Measurements from ENCODE around the gene RAB3GAP1. TPM values are rescaled to one million over a fixed set of nuclear protein-coding genes. Genes with fewer than 3 reads are reported as not detected.

Gene RAB3GAP1
- polyA plus RNA-seq, 2 donors, result 13.9 to 20.2 TPM

GRCh38 chr2:135168204-135168856 lies 116.2 kb downstream of the RAB3GAP1 start:
- no peaks in the 10 kb centered on the region for H3K4me1 ChIP-seq (ENCODE audit: control insufficient read depth in 2 of 2, insufficient read depth in 2 of 2, low read length in 1 of 2)
- peaks cover 16 to 24% of the 10 kb centered on the region in 2 donors for H3K36me3 ChIP-seq (ENCODE audit: control insufficient read depth in 2 of 2, insufficient read depth in 2 of 2, low read length in 1 of 2)
- H3K27ac ChIP-seq (ENCODE audit: low read depth in 2 of 2, low read length in 1 of 2), result no peak overlapping the region
- no peak overlapping the region for H3K4me3 ChIP-seq (ENCODE audit: low read depth in 1 of 2, low read length in 2 of 2)
- WGBS, 2 donors, result 85 to 93% methylated on average over 11 of the region's 11 CpGs
- H3K27me3 ChIP-seq (ENCODE audit: control insufficient read depth in 1 of 2, insufficient read depth in 2 of 2, low read length in 2 of 2), result no peaks in the 10 kb centered on the region
- no peaks in the 10 kb centered on the region for H3K9me3 ChIP-seq (ENCODE audit: control insufficient read depth in 2 of 2, insufficient read depth in 1 of 2, low read depth in 1 of 2, low read length in 1 of 2)

- no peaks in the 10 kb centered on the region for H3K27me3 ChIP-seq (ENCODE audit: control insufficient read depth in 1 of 2, insufficient read depth in 2 of 2, low read length in 2 of 2)
- H3K9me3 ChIP-seq (ENCODE audit: control insufficient read depth in 2 of 2, insufficient read depth in 1 of 2, low read depth in 1 of 2, low read length in 1 of 2), result no peaks in the 10 kb centered on the region
- peaks cover 16 to 21% of the 10 kb centered on the region in 2 donors for H3K36me3 ChIP-seq (ENCODE audit: control insufficient read depth in 2 of 2, insufficient read depth in 2 of 2, low read length in 1 of 2)
- H3K4me3 ChIP-seq (ENCODE audit: low read depth in 1 of 2, low read length in 2 of 2), result no peak overlapping the region
- no peak overlapping the region for H3K27ac ChIP-seq (ENCODE audit: low read depth in 2 of 2, low read length in 1 of 2)
- H3K4me1 ChIP-seq (ENCODE audit: control insufficient read depth in 2 of 2, insufficient read depth in 2 of 2, low read length in 1 of 2), result no peaks in the 10 kb centered on the region
- WGBS, 2 donors, result 86 to 89% methylated on average over 11 of the region's 11 CpGs
These were observed 118.0 kb downstream of the RAB3GAP1 start for GRCh38 chr2:135169900-135170753.

GRCh38 chr2:135174049-135174809 lies 122.1 kb downstream of the RAB3GAP1 start:
- Histone ChIP-seq H3K36me3 (ENCODE audit: control insufficient read depth in 2 of 2, insufficient read depth in 2 of 2, low read length in 1 of 2) (peaks cover 9 to 10% of the 10 kb centered on the region in 2 donors), H3K27me3 (ENCODE audit: control insufficient read depth in 1 of 2, insufficient read depth in 2 of 2, low read length in 2 of 2) (no peaks in the 10 kb centered on the region), H3K27ac (ENCODE audit: low read depth in 2 of 2, low read length in 1 of 2) (no peak overlapping the region), H3K9me3 (ENCODE audit: control insufficient read depth in 2 of 2, insufficient read depth in 1 of 2, low read depth in 1 of 2, low read length in 1 of 2) (no peaks in the 10 kb centered on the region), H3K4me1 (ENCODE audit: control insufficient read depth in 2 of 2, insufficient read depth in 2 of 2, low read length in 1 of 2) (no peaks in the 10 kb centered on the region), H3K4me3 (ENCODE audit: low read depth in 1 of 2, low read length in 2 of 2) (no peak overlapping the region)
- WGBS, 2 donors, result 78 to 79% methylated on average over 8 to 9 of the region's 9 CpGs

- 90 to 94% methylated on average over 6 of the region's 6 CpGs for WGBS, 2 donors
These were observed 122.7 kb downstream of the RAB3GAP1 start for GRCh38 chr2:135174810-135175093.

GRCh38 chr2:135175177-135175576 lies 123.1 kb downstream of the RAB3GAP1 start:
- H3K27ac ChIP-seq (ENCODE audit: low read depth in 2 of 2, low read length in 1 of 2), result no peak overlapping the region
- H3K4me1 ChIP-seq (ENCODE audit: control insufficient read depth in 2 of 2, insufficient read depth in 2 of 2, low read length in 1 of 2), result no peaks in the 10 kb centered on the region
- peaks cover 4 to 7% of the 10 kb centered on the region in 2 donors for H3K36me3 ChIP-seq (ENCODE audit: control insufficient read depth in 2 of 2, insufficient read depth in 2 of 2, low read length in 1 of 2)
- WGBS, 2 donors, result 48 to 64% methylated on average over 3 of the region's 3 CpGs
- H3K4me3 ChIP-seq (ENCODE audit: low read depth in 1 of 2, low read length in 2 of 2), result no peak overlapping the region
- no peaks in the 10 kb centered on the region for H3K27me3 ChIP-seq (ENCODE audit: control insufficient read depth in 1 of 2, insufficient read depth in 2 of 2, low read length in 2 of 2)
- H3K9me3 ChIP-seq (ENCODE audit: control insufficient read depth in 2 of 2, insufficient read depth in 1 of 2, low read depth in 1 of 2, low read length in 1 of 2), result no peaks in the 10 kb centered on the region

More at GRCh38 chr2:135174810-135175093, 122.7 kb downstream of the RAB3GAP1 start:
- H3K27me3 ChIP-seq (ENCODE audit: control insufficient read depth in 1 of 2, insufficient read depth in 2 of 2, low read length in 2 of 2), result no peaks in the 10 kb centered on the region
- no peak overlapping the region for H3K4me3 ChIP-seq (ENCODE audit: low read depth in 1 of 2, low read length in 2 of 2)
- no peaks in the 10 kb centered on the region for H3K4me1 ChIP-seq (ENCODE audit: control insufficient read depth in 2 of 2, insufficient read depth in 2 of 2, low read length in 1 of 2)
- H3K9me3 ChIP-seq (ENCODE audit: control insufficient read depth in 2 of 2, insufficient read depth in 1 of 2, low read depth in 1 of 2, low read length in 1 of 2), result no peaks in the 10 kb centered on the region
- H3K27ac ChIP-seq (ENCODE audit: low read depth in 2 of 2, low read length in 1 of 2), result no peak overlapping the region
- H3K36me3 ChIP-seq (ENCODE audit: control insufficient read depth in 2 of 2, insufficient read depth in 2 of 2, low read length in 1 of 2), result peaks cover 4 to 10% of the 10 kb centered on the region in 2 donors

- H3K27ac ChIP-seq (ENCODE audit: low read depth in 2 of 2, low read length in 1 of 2), result no peak overlapping the region
- H3K9me3 ChIP-seq (ENCODE audit: control insufficient read depth in 2 of 2, insufficient read depth in 1 of 2, low read depth in 1 of 2, low read length in 1 of 2), result no peaks in the 10 kb centered on the region
- H3K27me3 ChIP-seq (ENCODE audit: control insufficient read depth in 1 of 2, insufficient read depth in 2 of 2, low read length in 2 of 2), result no peaks in the 10 kb centered on the region
- WGBS, 2 donors, result 85 to 97% methylated on average over 1 of the region's 1 CpG
- peaks cover 0 to 3% of the 10 kb centered on the region in 2 donors for H3K36me3 ChIP-seq (ENCODE audit: control insufficient read depth in 2 of 2, insufficient read depth in 2 of 2, low read length in 1 of 2)
- H3K4me1 ChIP-seq (ENCODE audit: control insufficient read depth in 2 of 2, insufficient read depth in 2 of 2, low read length in 1 of 2), result no peaks in the 10 kb centered on the region
- no peak overlapping the region for H3K4me3 ChIP-seq (ENCODE audit: low read depth in 1 of 2, low read length in 2 of 2)
These were observed 127.6 kb downstream of the RAB3GAP1 start for GRCh38 chr2:135179689-135180088.

GRCh38 chr2:135182190-135182589 lies 130.1 kb downstream of the RAB3GAP1 start:
- no peak overlapping the region for H3K4me3 ChIP-seq (ENCODE audit: low read depth in 1 of 2, low read length in 2 of 2)
- 81 to 82% methylated on average over 8 of the region's 8 CpGs for WGBS, 2 donors
- H3K27me3 ChIP-seq (ENCODE audit: control insufficient read depth in 1 of 2, insufficient read depth in 2 of 2, low read length in 2 of 2), result no peaks in the 10 kb centered on the region

GRCh38 chr2:135182601-135183000 lies 130.5 kb downstream of the RAB3GAP1 start:
- peaks cover 2 to 3% of the 10 kb centered on the region in 2 donors for H3K36me3 ChIP-seq (ENCODE audit: control insufficient read depth in 2 of 2, insufficient read depth in 2 of 2, low read length in 1 of 2)
- no peaks in the 10 kb centered on the region for H3K9me3 ChIP-seq (ENCODE audit: control insufficient read depth in 2 of 2, insufficient read depth in 1 of 2, low read depth in 1 of 2, low read length in 1 of 2)
- no peak overlapping the region for H3K27ac ChIP-seq (ENCODE audit: low read depth in 2 of 2, low read length in 1 of 2)
- 62 to 78% methylated on average over 3 of the region's 3 CpGs for WGBS, 2 donors
- H3K4me1 ChIP-seq (ENCODE audit: control insufficient read depth in 2 of 2, insufficient read depth in 2 of 2, low read length in 1 of 2), result no peaks in the 10 kb centered on the region
- H3K4me3 ChIP-seq (ENCODE audit: low read depth in 1 of 2, low read length in 2 of 2), result no peak overlapping the region
- H3K27me3 ChIP-seq (ENCODE audit: control insufficient read depth in 1 of 2, insufficient read depth in 2 of 2, low read length in 2 of 2), result no peaks in the 10 kb centered on the region

More at GRCh38 chr2:135182190-135182589, 130.1 kb downstream of the RAB3GAP1 start:
- no peak overlapping the region for H3K27ac ChIP-seq (ENCODE audit: low read depth in 2 of 2, low read length in 1 of 2)
- no peaks in the 10 kb centered on the region for H3K4me1 ChIP-seq (ENCODE audit: control insufficient read depth in 2 of 2, insufficient read depth in 2 of 2, low read length in 1 of 2)
- H3K36me3 ChIP-seq (ENCODE audit: control insufficient read depth in 2 of 2, insufficient read depth in 2 of 2, low read length in 1 of 2), result peaks cover 2 to 3% of the 10 kb centered on the region in 2 donors
- H3K9me3 ChIP-seq (ENCODE audit: control insufficient read depth in 2 of 2, insufficient read depth in 1 of 2, low read depth in 1 of 2, low read length in 1 of 2), result no peaks in the 10 kb centered on the region

GRCh38 chr2:135183822-135184221 lies 131.7 kb downstream of the RAB3GAP1 start:
- no peak overlapping the region for H3K4me3 ChIP-seq (ENCODE audit: low read depth in 1 of 2, low read length in 2 of 2)
- H3K4me1 ChIP-seq (ENCODE audit: control insufficient read depth in 2 of 2, insufficient read depth in 2 of 2, low read length in 1 of 2), result no peaks in the 10 kb centered on the region
- WGBS, 2 donors, result 80 to 83% methylated on average over 1 of the region's 1 CpG
- peaks cover 2 to 3% of the 10 kb centered on the region in 2 donors for H3K36me3 ChIP-seq (ENCODE audit: control insufficient read depth in 2 of 2, insufficient read depth in 2 of 2, low read length in 1 of 2)
- H3K27ac ChIP-seq (ENCODE audit: low read depth in 2 of 2, low read length in 1 of 2), result no peak overlapping the region
- no peaks in the 10 kb centered on the region for H3K27me3 ChIP-seq (ENCODE audit: control insufficient read depth in 1 of 2, insufficient read depth in 2 of 2, low read length in 2 of 2)
- H3K9me3 ChIP-seq (ENCODE audit: control insufficient read depth in 2 of 2, insufficient read depth in 1 of 2, low read depth in 1 of 2, low read length in 1 of 2), result no peaks in the 10 kb centered on the region

All from esophagus (tissue), 2 donors.